ENCODE data around the gene ISOC2. TPM values are rescaled to one million over a fixed set of nuclear protein-coding genes. Genes with fewer than 3 reads are reported as not detected.
A peak's percentile ranks its signal among the peaks of the same experiment; 100 is the strongest.

ISOC2 gene
- total and polyA plus RNA-seq, 2 experiments from 2014 or later = 72.2 to 79.3 TPM

- Histone ChIP-seq H3K4me3 (no peak overlapping the region), H2AFZ (no peak overlapping the region), H3K9me3 (ENCODE audit: low read depth) (no peaks in the 10 kb centered on the region), H3K4me1 (ENCODE audit: insufficient read depth) (peaks cover 4% of the 10 kb centered on the region), H3K79me2 (peaks cover 11% of the 10 kb centered on the region), H4K20me1 (ENCODE audit: insufficient read depth, poor library complexity, severe bottlenecking) (peaks cover 7% of the 10 kb centered on the region), H3K36me3 (replicated peaks; ENCODE audit: insufficient read depth, low read depth) (no peaks in the 10 kb centered on the region), H3K9me2 (replicated peaks; ENCODE audit: insufficient read depth) (no peaks in the 10 kb centered on the region), H3K27ac (peak overlapping the region; percentile 86), H3K4me2 (peak overlapping the region; percentile 88), H3K27me3 (no peaks in the 10 kb centered on the region)
- 76% methylated on average over 8 of the region's 8 CpGs for WGBS (ENCODE audit: low lambda C conversion rate, missing lambda C conversion rate)
- no peak for TF ChIP-seq EZH2phosphoT487 (IDR thresholded peaks at IDR 0.05; ENCODE audit: low read depth, severe bottlenecking, unreplicated experiment)
- TF ChIP-seq EZH2 (IDR thresholded peaks at IDR 0.05; ENCODE audit: borderline replicate concordance) = no peak
- DNase-seq (ENCODE audit: low spot score) = no peak
Measured at GRCh38 chr19:55459551-55459949, 1.9 kb downstream of the ISOC2 start.

DNA sequence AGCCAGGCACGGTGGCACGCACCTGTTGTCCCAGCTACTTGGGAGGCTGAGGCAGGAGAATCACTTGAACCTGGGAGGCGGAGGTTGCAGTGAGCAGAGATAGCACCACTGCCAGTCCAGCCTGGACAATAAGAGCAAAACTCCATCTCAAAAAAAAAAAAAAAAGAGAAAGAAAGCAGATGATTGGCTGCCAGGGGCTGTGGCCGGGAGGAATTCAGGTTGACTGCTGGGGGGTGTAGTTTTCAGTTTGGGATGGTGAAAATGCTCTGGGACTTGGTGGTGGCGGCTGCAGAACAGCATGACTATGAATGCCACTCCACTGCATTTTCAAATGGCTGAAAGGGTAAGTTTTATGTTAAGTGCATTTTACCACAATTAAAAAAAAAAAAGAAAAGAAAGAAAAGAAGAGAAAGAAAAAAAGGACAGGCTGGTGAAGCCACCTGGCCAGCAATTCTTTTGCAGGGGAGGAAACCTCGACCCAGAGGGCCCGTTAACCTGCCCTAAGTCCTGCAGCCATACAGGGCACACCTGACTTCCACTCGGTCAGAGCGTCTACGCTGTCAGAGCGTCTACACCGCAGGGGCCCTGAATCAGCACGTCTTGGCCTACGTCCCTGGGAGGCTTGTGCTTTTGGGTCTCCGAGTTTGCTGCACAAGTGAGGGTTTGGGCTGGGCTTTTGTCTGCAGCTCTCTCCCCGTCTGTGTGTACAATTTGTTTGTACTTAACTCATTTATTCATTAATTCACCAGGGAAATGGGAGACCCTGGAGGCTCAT, 3.6 kb downstream of the ISOC2 start:
- no peaks in the 10 kb centered on the region for H3K9me3 ChIP-seq (ENCODE audit: low read depth)
- H3K79me2 ChIP-seq = peaks cover 11% of the 10 kb centered on the region
- peaks cover 2% of the 10 kb centered on the region for H3K27me3 ChIP-seq
- H2AFZ ChIP-seq = no peak overlapping the region
- peaks cover 7% of the 10 kb centered on the region for H4K20me1 ChIP-seq (ENCODE audit: insufficient read depth, poor library complexity, severe bottlenecking)
- no peaks in the 10 kb centered on the region for H3K9me2 ChIP-seq (replicated peaks; ENCODE audit: insufficient read depth)
- H3K4me3 ChIP-seq = no peak overlapping the region
- WGBS (ENCODE audit: low lambda C conversion rate, missing lambda C conversion rate) = 89% methylated on average over 16 of the region's 16 CpGs
- peaks cover 4% of the 10 kb centered on the region for H3K4me1 ChIP-seq (ENCODE audit: insufficient read depth)
- no peak for DNase-seq (ENCODE audit: low spot score)
- H3K36me3 ChIP-seq (replicated peaks; ENCODE audit: insufficient read depth, low read depth) = no peaks in the 10 kb centered on the region
- TF ChIP-seq EZH2 (IDR thresholded peaks at IDR 0.05; ENCODE audit: borderline replicate concordance) = no peak
- TF ChIP-seq, protein P1, sequence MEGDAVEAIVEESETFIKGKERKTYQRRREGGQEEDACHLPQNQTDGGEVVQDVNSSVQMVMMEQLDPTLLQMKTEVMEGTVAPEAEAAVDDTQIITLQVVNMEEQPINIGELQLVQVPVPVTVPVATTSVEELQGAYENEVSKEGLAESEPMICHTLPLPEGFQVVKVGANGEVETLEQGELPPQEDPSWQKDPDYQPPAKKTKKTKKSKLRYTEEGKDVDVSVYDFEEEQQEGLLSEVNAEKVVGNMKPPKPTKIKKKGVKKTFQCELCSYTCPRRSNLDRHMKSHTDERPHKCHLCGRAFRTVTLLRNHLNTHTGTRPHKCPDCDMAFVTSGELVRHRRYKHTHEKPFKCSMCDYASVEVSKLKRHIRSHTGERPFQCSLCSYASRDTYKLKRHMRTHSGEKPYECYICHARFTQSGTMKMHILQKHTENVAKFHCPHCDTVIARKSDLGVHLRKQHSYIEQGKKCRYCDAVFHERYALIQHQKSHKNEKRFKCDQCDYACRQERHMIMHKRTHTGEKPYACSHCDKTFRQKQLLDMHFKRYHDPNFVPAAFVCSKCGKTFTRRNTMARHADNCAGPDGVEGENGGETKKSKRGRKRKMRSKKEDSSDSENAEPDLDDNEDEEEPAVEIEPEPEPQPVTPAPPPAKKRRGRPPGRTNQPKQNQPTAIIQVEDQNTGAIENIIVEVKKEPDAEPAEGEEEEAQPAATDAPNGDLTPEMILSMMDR (IDR thresholded peaks at IDR 0.05; ENCODE audit: poor library complexity) = no peak
- no peak for TF ChIP-seq EZH2phosphoT487 (IDR thresholded peaks at IDR 0.05; ENCODE audit: low read depth, severe bottlenecking, unreplicated experiment)
- H3K4me2 ChIP-seq = no peak overlapping the region
- H3K27ac ChIP-seq = no peak overlapping the region

GRCh38 chr19:55456347-55456746, 5.1 kb downstream of the ISOC2 start:
- H3K36me3 ChIP-seq (replicated peaks; ENCODE audit: insufficient read depth, low read depth) = no peaks in the 10 kb centered on the region
- H3K9me2 ChIP-seq (replicated peaks; ENCODE audit: insufficient read depth) = no peaks in the 10 kb centered on the region
- H3K4me3 ChIP-seq = no peak overlapping the region
- H3K4me2 ChIP-seq = no peak overlapping the region
- WGBS (ENCODE audit: low lambda C conversion rate, missing lambda C conversion rate) = 96% methylated on average over 13 of the region's 14 CpGs
- H3K9me3 ChIP-seq (ENCODE audit: low read depth) = no peaks in the 10 kb centered on the region
- no peak overlapping the region for H2AFZ ChIP-seq
- no peak for DNase-seq (ENCODE audit: low spot score)
- peaks cover 7% of the 10 kb centered on the region for H4K20me1 ChIP-seq (ENCODE audit: insufficient read depth, poor library complexity, severe bottlenecking)
- H3K79me2 ChIP-seq = peaks cover 11% of the 10 kb centered on the region
- H3K27ac ChIP-seq = no peak overlapping the region
- peaks cover 15% of the 10 kb centered on the region for H3K4me1 ChIP-seq (ENCODE audit: insufficient read depth)
- peaks cover 14% of the 10 kb centered on the region for H3K27me3 ChIP-seq
- TF ChIP-seq EZH2 (IDR thresholded peaks at IDR 0.05; ENCODE audit: borderline replicate concordance) = no peak
- TF ChIP-seq EZH2phosphoT487 (IDR thresholded peaks at IDR 0.05; ENCODE audit: low read depth, severe bottlenecking, unreplicated experiment) = no peak
- TF ChIP-seq, protein P1 (IDR thresholded peaks at IDR 0.05; ENCODE audit: poor library complexity) = no peak

DNA sequence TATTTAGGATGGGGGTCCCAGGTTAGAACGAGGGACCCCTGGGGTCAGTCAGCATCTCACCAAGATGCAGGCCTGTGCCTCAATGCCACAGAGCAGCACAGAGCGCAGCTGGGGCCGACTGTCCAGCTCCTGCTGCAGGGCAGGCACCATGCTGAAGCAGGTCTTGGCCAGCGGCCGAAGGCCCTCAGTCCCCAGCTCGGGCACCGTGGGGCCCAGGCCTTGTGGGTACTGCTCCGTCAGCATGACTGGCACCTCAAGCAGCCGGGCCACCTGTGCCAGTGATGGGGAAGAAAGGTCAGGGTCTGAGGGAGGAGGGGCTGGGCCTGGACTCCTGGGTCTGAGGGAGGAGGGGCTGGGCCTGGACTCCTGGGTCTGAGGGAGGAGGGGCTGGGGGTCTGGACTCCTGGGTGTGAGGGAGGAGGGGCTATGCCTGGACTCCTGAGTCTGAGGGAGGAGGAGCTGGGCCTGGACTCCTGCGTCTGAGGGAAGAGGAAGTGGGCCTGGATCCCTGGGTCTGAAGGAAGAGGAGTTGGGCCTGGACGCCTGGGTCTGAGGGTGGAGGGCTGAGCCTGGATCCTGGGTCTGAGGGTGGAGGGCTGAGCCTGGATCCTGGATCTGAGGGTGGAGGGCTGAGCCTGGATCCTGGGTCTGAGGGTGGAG, 5.7 kb downstream of the ISOC2 start:
- Histone ChIP-seq H3K9me3 (ENCODE audit: low read depth) (no peaks in the 10 kb centered on the region), H2AFZ (no peak overlapping the region), H3K27me3 (peaks cover 16% of the 10 kb centered on the region), H3K4me1 (ENCODE audit: insufficient read depth) (peaks cover 15% of the 10 kb centered on the region), H3K4me2 (no peak overlapping the region), H3K9me2 (replicated peaks; ENCODE audit: insufficient read depth) (no peaks in the 10 kb centered on the region), H3K4me3 (no peak overlapping the region), H3K27ac (no peak overlapping the region), H4K20me1 (ENCODE audit: insufficient read depth, poor library complexity, severe bottlenecking) (peaks cover 7% of the 10 kb centered on the region), H3K36me3 (replicated peaks; ENCODE audit: insufficient read depth, low read depth) (no peaks in the 10 kb centered on the region), H3K79me2 (peaks cover 11% of the 10 kb centered on the region)
- no peak for DNase-seq (ENCODE audit: low spot score)
- 87% methylated on average over 10 of the region's 11 CpGs for WGBS (ENCODE audit: low lambda C conversion rate, missing lambda C conversion rate)
- TF ChIP-seq EZH2phosphoT487 (IDR thresholded peaks at IDR 0.05; ENCODE audit: low read depth, severe bottlenecking, unreplicated experiment) (no peak), EZH2 (IDR thresholded peaks at IDR 0.05; ENCODE audit: borderline replicate concordance) (no peak)
- TF ChIP-seq, protein P1 (IDR thresholded peaks at IDR 0.05; ENCODE audit: poor library complexity) = no peak

Measured in hepatocyte (in vitro differentiated cells).